Measurements from ENCODE around the gene SPON1. TPM values are rescaled to one million over a fixed set of nuclear protein-coding genes. Genes with fewer than 3 reads are reported as not detected.
A peak's percentile ranks its signal among the peaks of the same experiment; 100 is the strongest.

SPON1 gene
- total and polyA plus RNA-seq, 2 of the 8 experiments (the other 6 are each of a cell fraction or from before 2014, with no cell fraction given): 1.5 to 5.4 TPM

- H4K20me1 ChIP-seq (replicated peaks in 1 of 2; ENCODE audit: control insufficient read depth in 1 of 2, insufficient read depth in 2 of 2, low read length in 2 of 2): peaks cover 19 to 20% of the 10 kb centered on the region in 2 experiments
- H2BK20ac ChIP-seq (ENCODE audit: low read length): no peak overlapping the region
- no peak for FAIRE-seq
- H3K18ac ChIP-seq (ENCODE audit: extremely low read depth, low read length): no peak overlapping the region
- TF ChIP-seq CTCF (IDR thresholded peaks at IDR 0.05; ENCODE audit: control extremely low read depth in 1 of 3, insufficient read depth in 1 of 3, low read depth in 1 of 3, low read length in 3 of 3): peak in 2 of 3 experiments; percentile 29 to 69; a peak in 2 of 4 replicates
- no peak for TF ChIP-seq HDAC2 (IDR thresholded peaks at IDR 0.05; ENCODE audit: borderline replicate concordance in 1 of 2, low read depth in 2 of 2, low read length in 2 of 2)
- peak in 1 of 2 experiments; percentile 36; a peak in 2 of 4 replicates for TF ChIP-seq RAD21 (IDR thresholded peaks at IDR 0.05 in 1 of 2, conservative IDR thresholded peaks at IDR 0.05 in 1 of 2; ENCODE audit: low read depth in 2 of 2, low read length in 2 of 2)
- H4K91ac ChIP-seq (replicated peaks; ENCODE audit: insufficient read length, low read length): no peak overlapping the region
- H3K56ac ChIP-seq (replicated peaks; ENCODE audit: insufficient read length, low read depth, low read length): no peak overlapping the region
- no peak for DNase-seq (ENCODE audit: low read depth in 1 of 2, low spot score in 2 of 2)
- 61% methylated on average over 5 of the region's 5 CpGs; no CpG with 5 or more reads in 1 of the 2 experiments for WGBS, 2 experiments (ENCODE audit: extremely low coverage in 1 of 2, insufficient coverage in 1 of 2, insufficient read length in 1 of 2, insufficient replicate concordance in 2 of 2, low coverage in 1 of 2, low lambda C conversion rate in 2 of 2, missing lambda C conversion rate in 1 of 2)
- peaks cover 0 to 24% (median 7%) of the 10 kb centered on the region in 4 experiments; a peak in 6 of 7 replicates for H3K4me1 ChIP-seq (replicated peaks in 1 of 4; ENCODE audit: control insufficient read depth in 3 of 4, insufficient read depth in 4 of 4, low read length in 3 of 4)
- H3K14ac ChIP-seq (ENCODE audit: insufficient read length): no peak overlapping the region
- H2BK120ac ChIP-seq (replicated peaks; ENCODE audit: low read depth, low read length): no peak overlapping the region
- no peak overlapping the region for H2AFZ ChIP-seq (ENCODE audit: low read length)
- peaks cover 40 to 99% of the 10 kb centered on the region in 2 experiments for H3K79me2 ChIP-seq (ENCODE audit: control insufficient read depth in 1 of 2, insufficient read depth in 2 of 2, low read length in 2 of 2)
- CTCF ChIA-PET (ENCODE audit: partially characterized antibody): interaction anchor here (0.6 to 17.5 kb wide), 44 partner anchors 8 to 187 kb away, joined by 3 to 312 read pairs (median 4); partner anchors contain the start of gene RRAS2
- no peak overlapping the region for H3K23ac ChIP-seq (ENCODE audit: insufficient read length)
- no peak overlapping the region for H2BK5ac ChIP-seq (ENCODE audit: low read depth, low read length)
- no peak overlapping the region for H3K27ac ChIP-seq (ENCODE audit: low read depth, low read length)
- H3K9ac ChIP-seq (replicated peaks in 1 of 4; ENCODE audit: extremely low read depth in 1 of 4, low read depth in 3 of 4, low read length in 3 of 4): no peak overlapping the region
- H3K36me3 ChIP-seq (ENCODE audit: control insufficient read depth in 2 of 4, insufficient read depth in 4 of 4, low read length in 3 of 4): no peaks in the 10 kb centered on the region
- H2BK12ac ChIP-seq (ENCODE audit: low read depth, low read length): no peak overlapping the region
- H2AK5ac ChIP-seq (ENCODE audit: low read depth, low read length): no peak overlapping the region
- no peaks in the 10 kb centered on the region for H3K9me3 ChIP-seq (ENCODE audit: insufficient read depth in 2 of 2, low read depth in 1 of 2, low read length in 1 of 2)
- no peaks in the 10 kb centered on the region for H3K23me2 ChIP-seq (ENCODE audit: low read depth, low read length)
- POLR2A ChIA-PET (ENCODE audit: partially characterized antibody): interaction anchor here (0.7 to 2.4 kb wide), 8 partner anchors 9 to 95 kb away, joined by 3 to 9 read pairs (median 3); no protein-coding TSS in a partner anchor
- H3K79me1 ChIP-seq (ENCODE audit: low read depth, low read length): peaks cover 10% of the 10 kb centered on the region; the same call in 1 of the 2 replicates
- H3K4me3 ChIP-seq (ENCODE audit: extremely low read depth in 1 of 4, insufficient read depth in 2 of 4, low read depth in 3 of 4, low read length in 4 of 4): no peak overlapping the region
- H3K4ac ChIP-seq (replicated peaks; ENCODE audit: insufficient read length, low read depth, low read length): no peak overlapping the region
- no peaks in the 10 kb centered on the region for H3K27me3 ChIP-seq (replicated peaks in 1 of 4; ENCODE audit: control insufficient read depth in 3 of 4, extremely low read depth in 1 of 4, insufficient read depth in 3 of 4, low read length in 3 of 4)
- no peak overlapping the region for H4K5ac ChIP-seq (ENCODE audit: insufficient read length, low read depth, low read length)
- no peak overlapping the region for H4K8ac ChIP-seq (ENCODE audit: extremely low read depth, insufficient read depth, low read length)
- H3K4me2 ChIP-seq (ENCODE audit: insufficient read depth in 1 of 2, low read depth in 2 of 2, low read length in 2 of 2): no peak overlapping the region
- H2BK15ac ChIP-seq (ENCODE audit: low read length): no peak overlapping the region
Observed at GRCh38 chr11:14308114-14308896, 345.8 kb downstream of the SPON1 start.
